Endodermal cell (in vitro differentiated cells): ENCODE results near the gene EPS8L3. TPM values are rescaled to one million over a fixed set of nuclear protein-coding genes. Genes with fewer than 3 reads are reported as not detected.

Source experiments
- DNase-seq: peaks from one replicate; pipeline ENCODE4 v3.0.0-alpha.2; 2017
- H3K27ac ChIP-seq: 2 replicates; pipeline ENCODE4 v1.5.1; 2013; ENCODE audit warnings: mild to moderate bottlenecking, low read depth, low read length, moderate library complexity
- H3K27me3 ChIP-seq: 2 replicates; pipeline ENCODE4 v1.6.1; 2013; ENCODE audit warnings: mild to moderate bottlenecking, low read length, moderate library complexity; ENCODE audit not compliant: insufficient read depth, control insufficient read depth, poor library complexity, severe bottlenecking
- H3K36me3 ChIP-seq: 2 replicates; pipeline ENCODE4 v1.7.0; 2013; ENCODE audit warnings: mild to moderate bottlenecking, low read length, moderate library complexity; ENCODE audit not compliant: control insufficient read depth, insufficient read depth
- H3K4me1 ChIP-seq: one replicate; pipeline ENCODE4 v1.7.0; 2013; ENCODE audit warnings: low read length; ENCODE audit not compliant: control insufficient read depth, insufficient read depth
- H3K4me3 ChIP-seq: 2 replicates; pipeline ENCODE4 v1.5.1; 2013; ENCODE audit warnings: mild to moderate bottlenecking, low read length, moderate library complexity
- H3K9ac ChIP-seq: 2 replicates; pipeline ENCODE4 v1.6.1; 2013; ENCODE audit warnings: mild to moderate bottlenecking, low read length, moderate library complexity; ENCODE audit not compliant: poor library complexity, severe bottlenecking; ENCODE audit errors: extremely low read depth
- H3K9me3 ChIP-seq: 2 replicates; pipeline ENCODE4 v1.6.1; 2013; ENCODE audit warnings: mild to moderate bottlenecking, low read length, moderate library complexity; ENCODE audit not compliant: control insufficient read depth
- H3K27ac Mint-ChIP-seq: 2 replicates; pipeline ENCODE4 v1.8.0; 2020; ENCODE audit warnings: mixed read lengths
- H3K27me3 Mint-ChIP-seq: 2 replicates; pipeline ENCODE4 v1.8.0; 2021; ENCODE audit warnings: mild to moderate bottlenecking, mixed read lengths; ENCODE audit not compliant: insufficient read depth
- H3K36me3 Mint-ChIP-seq: 2 replicates; pipeline ENCODE4 v1.8.0; 2020; ENCODE audit warnings: low read depth, mixed read lengths
- H3K4me1 Mint-ChIP-seq: 2 replicates; pipeline ENCODE4 v1.8.0; 2020; ENCODE audit warnings: mixed read lengths
- H3K4me3 Mint-ChIP-seq: 2 replicates; pipeline ENCODE4 v1.8.0; 2020; ENCODE audit warnings: mild to moderate bottlenecking, moderate library complexity, mixed read lengths
- H3K9me3 Mint-ChIP-seq: 2 replicates; pipeline ENCODE4 v1.8.0; 2020; ENCODE audit warnings: mild to moderate bottlenecking, mixed read lengths
- CTCF ChIP-seq: fragments of 200-600 bp; sonication (generic); conservative IDR thresholded peaks from 2 replicates; pipeline ENCODE4 v1.5.0; 2021; ENCODE audit warnings: antibody characterized with exemption, mild to moderate bottlenecking
- WGBS, 2 experiments: methylation state at CpG; one replicate each; pipeline versions ENCODE4 v1.1.5 to v1.1.7; 2013; ENCODE audit warnings: missing lambda C conversion rate in 2 of 2, mixed read lengths in 1 of 2; ENCODE audit not compliant: insufficient coverage in 1 of 2, insufficient read length in 1 of 2; 5-methylcytosine and 5-hydroxymethylcytosine counted together
- total RNA-seq, 2 donors: library from RNA; stranded (reverse); fragmentation: NEBNext Ultra II Directional in 1 of 2; extraction: Animal tissue kit (Norgen Biotek cat#: 25700) in 1 of 2; gene quantifications; 2 replicates in 1 of 2; 3 replicates in 1 of 2; pipeline ENCODE4 v1.2.1, GENCODE V29; 2021

EPS8L3 gene
- total RNA-seq, 2 donors from 2014 or later = not detected

- peaks cover 3% of the 10 kb centered on the region for H3K9me3 Mint-ChIP-seq
- DNase-seq = no peak
- Histone ChIP-seq H3K27ac (no peak overlapping the region), H3K9ac (no peak overlapping the region), H3K9me3 (peaks cover 13% of the 10 kb centered on the region), H3K4me1 (peaks cover under 1% of the 10 kb centered on the region), H3K27me3 (no peaks in the 10 kb centered on the region), H3K4me3 (no peak overlapping the region), H3K36me3 (no peaks in the 10 kb centered on the region)
- H3K4me3 Mint-ChIP-seq = no peak overlapping the region
- peaks cover under 1% of the 10 kb centered on the region for H3K4me1 Mint-ChIP-seq
- peaks cover 15% of the 10 kb centered on the region for H3K27me3 Mint-ChIP-seq
- TF ChIP-seq CTCF = no peak
- H3K27ac Mint-ChIP-seq = no peak overlapping the region
- 90 to 94% methylated on average over 6 to 7 of the region's 7 CpGs for WGBS, 2 experiments
- no peaks in the 10 kb centered on the region for H3K36me3 Mint-ChIP-seq
Measured at GRCh38 chr1:109777436-109777835, 13.7 kb upstream of the EPS8L3 start.

GRCh38 chr1:109776911-109777310 lies 13.2 kb upstream of the EPS8L3 start:
- no peaks in the 10 kb centered on the region for H3K36me3 Mint-ChIP-seq
- 25 to 56% methylated on average over 3 to 4 of the region's 4 CpGs for WGBS, 2 experiments
- H3K9ac ChIP-seq = no peak overlapping the region

GRCh38 chr1:109776206-109776835 lies 12.6 kb upstream of the EPS8L3 start:
- Histone ChIP-seq H3K27ac (no peak overlapping the region), H3K9me3 (peaks cover 13% of the 10 kb centered on the region), H3K27me3 (no peaks in the 10 kb centered on the region), H3K4me3 (no peak overlapping the region), H3K36me3 (no peaks in the 10 kb centered on the region), H3K4me1 (no peaks in the 10 kb centered on the region), H3K9ac (no peak overlapping the region)
- no peak overlapping the region for H3K27ac Mint-ChIP-seq
- no peak for TF ChIP-seq CTCF
- WGBS, 2 experiments = 17 to 86% methylated on average over 1 to 6 of the region's 6 CpGs
- peak; percentile 39 for DNase-seq
- no peaks in the 10 kb centered on the region for H3K4me1 Mint-ChIP-seq
- H3K9me3 Mint-ChIP-seq = peaks cover 3% of the 10 kb centered on the region
- H3K27me3 Mint-ChIP-seq = peaks cover 18% of the 10 kb centered on the region
- H3K4me3 Mint-ChIP-seq = no peak overlapping the region
- no peaks in the 10 kb centered on the region for H3K36me3 Mint-ChIP-seq

More at GRCh38 chr1:109776911-109777310, 13.2 kb upstream of the EPS8L3 start:
- TF ChIP-seq CTCF = peak; percentile 97
- peak; percentile 94 for DNase-seq
- no peaks in the 10 kb centered on the region for H3K27me3 ChIP-seq
- Mint-ChIP-seq H3K9me3 (peaks cover 3% of the 10 kb centered on the region), H3K4me1 (no peaks in the 10 kb centered on the region), H3K27ac (no peak overlapping the region), H3K27me3 (peaks cover 18% of the 10 kb centered on the region), H3K4me3 (no peak overlapping the region)
- no peaks in the 10 kb centered on the region for H3K4me1 ChIP-seq
- H3K36me3 ChIP-seq = no peaks in the 10 kb centered on the region
- H3K4me3 ChIP-seq = no peak overlapping the region
- H3K9me3 ChIP-seq = peaks cover 13% of the 10 kb centered on the region
- H3K27ac ChIP-seq = no peak overlapping the region
